A673 (cell line): ENCODE results near the gene ZNF274. TPM values are rescaled to one million over a fixed set of nuclear protein-coding genes. Genes with fewer than 3 reads are reported as not detected.
"Not testable (repeated sequence)": the region's sequence is repeated elsewhere in the genome, so short reads cannot be mapped to it uniquely, and the experiment has no call there.

Experiments used
- BruUV-seq: library from RNA; stranded (reverse); fragments of 400-500 nt; replicated peaks from 2 replicates; lab custom pipeline; 2021; lab: Mats Ljungman, UMichigan
- CTCF ChIA-PET: fragments of 300-600 bp; sonication (Branson Sonifier 250); formaldehyde crosslinking; loops from one replicate; lab custom pipeline; 2022; ENCODE audit warnings: antibody characterized with exemption; lab: Charles Lee
- POLR2A ChIA-PET: fragments of 300-600 bp; sonication (Branson Sonifier 250); formaldehyde crosslinking; loops from one replicate; lab custom pipeline; 2022; ENCODE audit warnings: antibody characterized with exemption; ENCODE audit not compliant: low non-redundant PET; lab: Charles Lee
- DNase-seq: peaks from one replicate; pipeline ENCODE4 v3.0.0-alpha.2; 2015; ENCODE audit warnings: low spot score
- H3K27ac ChIP-seq: fragments of 200-600 bp; sonication (generic); 2 replicates; pipeline ENCODE4 v1.5.1; 2016; ENCODE audit warnings: mixed run types, low read depth, mild to moderate bottlenecking, mixed read lengths, antibody characterized with exemption, low read length; ENCODE audit not compliant: poor library complexity, severe bottlenecking
- H3K27me3 ChIP-seq: fragments of 200-600 bp; sonication (generic); replicated peaks from 2 replicates; pipeline ENCODE4 v1.6.1; 2017; ENCODE audit warnings: mixed run types, low read depth, mild to moderate bottlenecking, mixed read lengths, antibody characterized with exemption, low read length; ENCODE audit not compliant: insufficient read depth, poor library complexity
- H3K36me3 ChIP-seq: fragments of 200-600 bp; sonication (generic); 2 replicates; pipeline ENCODE4 v1.6.1; 2016; ENCODE audit warnings: mixed run types, mild to moderate bottlenecking, mixed read lengths, antibody characterized with exemption, low read length; ENCODE audit not compliant: insufficient read depth, poor library complexity, severe bottlenecking
- H3K4me1 ChIP-seq: fragments of 200-600 bp; sonication (generic); 2 replicates; pipeline ENCODE4 v1.6.1; 2017; ENCODE audit warnings: mixed run types, mild to moderate bottlenecking, mixed read lengths, antibody characterized with exemption, low read length; ENCODE audit not compliant: insufficient read depth, poor library complexity, severe bottlenecking
- H3K4me3 ChIP-seq: fragments of 200-600 bp; sonication (generic); 2 replicates; pipeline ENCODE4 v1.5.1; 2016; ENCODE audit warnings: low read depth, mixed run types, mild to moderate bottlenecking, mixed read lengths, low read length; ENCODE audit not compliant: poor library complexity, severe bottlenecking
- H3K9me3 ChIP-seq: fragments of 200-600 bp; sonication (generic); 2 replicates; pipeline ENCODE4 v1.6.1; 2016; ENCODE audit warnings: mixed run types, low read depth, mild to moderate bottlenecking, mixed read lengths, antibody characterized with exemption, low read length; ENCODE audit not compliant: poor library complexity, severe bottlenecking
- CTCF ChIP-seq: fragments of 300-800, 200-600 bp; sonication (generic); conservative IDR thresholded peaks from 2 replicates; pipeline ENCODE4 v1.5.1; 2017; ENCODE audit warnings: low read depth, mild to moderate bottlenecking, antibody characterized with exemption, low read length, moderate library complexity, mixed read lengths
- EZH2 ChIP-seq: fragments of 200-600 bp; sonication (generic); IDR thresholded peaks from 2 replicates; pipeline ENCODE4 v1.6.1; 2017; ENCODE audit warnings: borderline replicate concordance, low read depth, mild to moderate bottlenecking, mixed read lengths, antibody characterized with exemption, low read length; ENCODE audit not compliant: poor library complexity, severe bottlenecking
- intact Hi-C: fragments of 100-400 bp; cut with micrococcal nuclease; formaldehyde crosslinking; loops from one replicate; pipeline ENCODE4 v1.10.0; 2022; ENCODE audit not compliant: unreplicated experiment
- total RNA-seq: library from RNA; stranded (reverse); gene quantifications from 2 replicates; pipeline ENCODE4 v1.2.3, GENCODE V29; 2021

Gene ZNF274
- total RNA-seq, 1 experiment from 2014 or later = 27.4 TPM

- peaks cover 28% of the 10 kb centered on the region for H3K9me3 ChIP-seq
- no peak overlapping the region for H3K4me3 ChIP-seq
- H3K27ac ChIP-seq = no peak overlapping the region
- H3K27me3 ChIP-seq = no peaks in the 10 kb centered on the region
- intact Hi-C loops = no loop called here
- no TSS peak for BruUV-seq
- H3K4me1 ChIP-seq = no peaks in the 10 kb centered on the region
- no peak for DNase-seq
- no peak for TF ChIP-seq CTCF
- no peak for TF ChIP-seq EZH2
- H3K36me3 ChIP-seq = peaks cover 76% of the 10 kb centered on the region
- ChIA-PET CTCF (no interaction called here), POLR2A (no interaction called here)
Measured at GRCh38 chr19:58243351-58243750, 60.5 kb downstream of the ZNF274 start.

- Histone ChIP-seq H3K4me3 (no peak overlapping the region), H3K27me3 (no peaks in the 10 kb centered on the region), H3K9me3 (peaks cover 83% of the 10 kb centered on the region), H3K36me3 (peaks cover 97% of the 10 kb centered on the region), H3K27ac (no peak overlapping the region), H3K4me1 (no peaks in the 10 kb centered on the region)
- intact Hi-C loops = no loop called here
- ChIA-PET POLR2A (no interaction called here), CTCF (interaction anchor here (0.5 kb wide), 1 partner anchor 326 kb away, joined by 4 read pairs; no protein-coding TSS in a partner anchor)
- no peak for DNase-seq
- no TSS peak for BruUV-seq
- TF ChIP-seq CTCF (no peak), EZH2 (no peak)
Measured at GRCh38 chr19:58248886-58249285, 66.0 kb downstream of the ZNF274 start.

- Histone ChIP-seq H3K4me3 (no peak overlapping the region), H3K4me1 (no peaks in the 10 kb centered on the region), H3K9me3 (peaks cover 88% of the 10 kb centered on the region), H3K27ac (no peak overlapping the region), H3K27me3 (no peaks in the 10 kb centered on the region), H3K36me3 (peaks cover 94% of the 10 kb centered on the region)
- BruUV-seq = no TSS peak
- TF ChIP-seq EZH2 = no peak
- no peak for TF ChIP-seq CTCF
- POLR2A ChIA-PET = no interaction called here
- intact Hi-C loops = no loop called here
- no peak for DNase-seq
- CTCF ChIA-PET = no interaction called here
Measured at GRCh38 chr19:58252102-58252685, 69.3 kb downstream of the ZNF274 start.

- H3K27ac ChIP-seq, intact Hi-C loops, CTCF ChIA-PET, DNase-seq, H3K27me3 ChIP-seq, POLR2A ChIA-PET, H3K4me1 ChIP-seq, BruUV-seq, H3K4me3 ChIP-seq: not testable (repeated sequence)
- Histone ChIP-seq H3K9me3 (peaks cover 91% of the 10 kb centered on the region), H3K36me3 (peaks cover 96% of the 10 kb centered on the region)
Measured at GRCh38 chr19:58258259-58258658, 75.4 kb downstream of the ZNF274 start.
